Heart left ventricle (tissue), 16 donors: ENCODE results near the gene CCDC18. TPM values are rescaled to one million over a fixed set of nuclear protein-coding genes. Genes with fewer than 3 reads are reported as not detected.

Source experiments
- ATAC-seq, 4 donors: fragments of 200-7000 bp; cut with Tn5 transposase; one replicate each; pipeline ENCODE4 v1.9.1; 2020 to 2022; ENCODE audit warnings: moderate library complexity in 4 of 4, mild to moderate bottlenecking in 3 of 4, moderate number of reproducible peaks in 1 of 4
- DNase-seq, 5 donors: peaks; one replicate each; pipeline ENCODE4 v3.0.0-alpha.2; 2020
- H3K27ac ChIP-seq, 12 donors: fragments of 200-600 bp; sonication (generic) in 4 of 12; one replicate each; pipeline versions ENCODE4 v1.5.0 to v1.8.0; 2016 to 2022; ENCODE audit warnings: mild to moderate bottlenecking in 2 of 12
- H3K27me3 ChIP-seq, 9 donors: fragments of 200-600 bp; sonication (generic) in 2 of 9; one replicate each; pipeline versions ENCODE4 v1.5.1 to v1.8.0; 2016 to 2022; ENCODE audit warnings: mild to moderate bottlenecking in 3 of 9
- H3K36me3 ChIP-seq, 9 donors: fragments of 200-600 bp; sonication (generic) in 2 of 9; one replicate each; pipeline versions ENCODE4 v1.5.0 to v1.8.0; 2018 to 2022; ENCODE audit warnings: mild to moderate bottlenecking in 2 of 9
- H3K4me1 ChIP-seq, 12 donors: fragments of 200-600 bp; sonication (generic) in 4 of 12; one replicate each; pipeline versions ENCODE4 v1.5.0 to v1.8.0; 2016 to 2022; ENCODE audit warnings: mild to moderate bottlenecking in 3 of 12
- H3K4me3 ChIP-seq, 12 donors: fragments of 200-600 bp; sonication (generic) in 4 of 12; one replicate each; pipeline versions ENCODE4 v1.5.0 to v1.8.0; 2017 to 2022; ENCODE audit warnings: mild to moderate bottlenecking in 9 of 12, moderate library complexity in 4 of 12
- H3K9me3 ChIP-seq, 12 donors: fragments of 200-600 bp; sonication (generic) in 4 of 12; one replicate each; pipeline versions ENCODE4 v1.5.0 to v1.8.0; 2016 to 2022; ENCODE audit warnings: mild to moderate bottlenecking in 1 of 12
- POLR2A ChIP-seq, 2 donors: fragments of 450-650 bp; IDR thresholded peaks; one replicate each; pipeline ENCODE4 v1.6.1; 2017; ENCODE audit warnings: antibody characterized with exemption in 2 of 2, mild to moderate bottlenecking in 2 of 2, moderate library complexity in 2 of 2
- WGBS, 4 donors: extraction: QIAGEN DNeasy Blood & Tissue Kit in 2 of 4; methylation state at CpG; one replicate each; pipeline versions ENCODE4 v1.1.5 to v1.1.7; 2013 to 2018; 5-methylcytosine and 5-hydroxymethylcytosine counted together
- intact Hi-C, 10 donors: fragments of 100-400 bp; cut with DNase I; formaldehyde crosslinking; loops; one replicate each; pipeline versions ENCODE4 v1.11.1 to v1.14.2; 2022
- polyA plus RNA-seq, 2 donors: library from polyadenylated mRNA; stranded (reverse); fragments of 200-250 nt; gene quantifications; one replicate each; pipeline ENCODE4 v1.2.3, GENCODE V29; 2013
- total RNA-seq, 9 donors: library from RNA; depleted of rRNA in 2 of 9; stranded (reverse); fragments of >200 nt in 2 of 9; fragmentation: NEBNext Ultra II Directional in 3 of 9; extraction: Animal tissue kit (Norgen Biotek cat#: 25700) in 3 of 9; gene quantifications; one replicate each; pipeline versions ENCODE4 v1.1.0 to v1.2.4, GENCODE V29; 2016 to 2023
- TF ChIP-seq, protein P1 (sequence below), 12 donors: fragments of 200-600 bp; sonication (generic) in 4 of 12; IDR thresholded peaks; one replicate each; pipeline versions ENCODE4 v1.5.0 to v1.8.0; 2018 to 2022; ENCODE audit warnings: antibody characterized with exemption in 12 of 12, mild to moderate bottlenecking in 5 of 12
- donor health status: ischemic (EF 13 %, LVEDD 7.1; RV severe dilation, severe dysfunction).
- donor health status: healthy with polysubstance abuse.
- donor health status: DM: no; HTN: yes; CAD: no.
- donor health status: DM: no; HTN: no; CAD: no.
- donor health status: ischemic (EF 25% LVEDD 6.9; RV normal size, moderate dysfunction).
- donor health status: ischemic (EF 25% LVEDD 5.7; RV mildly dilated, moderate dysfunction).
- donor health status: healthy.
- donor health status: DM: yes; HTN: yes; CAD: no.
- donor health status: ischemic (EF 35%, LVEDD 5.7; RV mildly dilated, moderate dysfunction).
- donor health status: nonischemic (EF 11% LVEDD 7.7; RV severe dilation, severe dysfunction).
- donor health status: DM: yes; HTN: yes; CAD: no.
- donor health status: PGD.
- donor health status: ischemic (EF 29% LVEDD 5.4; RV normal size, mild dysfunction).
- donor health status: nonischemic (EF 23%, LVEDD 6.1; RV moderate dilation, normal function).

Gene CCDC18
- total and polyA plus RNA-seq, 11 donors = 1.7 to 8.9 (median 3.4) TPM

DNA sequence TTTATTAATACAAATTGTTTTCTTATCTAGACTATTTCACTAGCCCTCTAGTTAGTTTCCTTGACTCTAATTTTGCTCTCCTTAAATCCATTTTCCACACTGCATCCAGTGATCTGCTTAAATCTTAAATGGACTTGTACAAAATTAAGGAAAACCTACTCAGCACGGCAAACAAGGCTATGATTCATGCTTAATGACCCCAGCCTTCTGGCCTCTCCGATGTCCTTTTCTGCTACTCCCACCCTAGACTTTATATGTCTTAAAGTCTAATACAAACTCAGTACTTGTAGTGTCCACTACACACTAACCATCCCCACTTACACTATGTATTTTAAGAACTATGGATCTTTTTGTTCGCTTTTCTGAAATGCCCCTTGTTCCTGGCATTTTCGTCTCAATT, 2.5 kb upstream of the CCDC18 start:
- TF ChIP-seq, protein P1, sequence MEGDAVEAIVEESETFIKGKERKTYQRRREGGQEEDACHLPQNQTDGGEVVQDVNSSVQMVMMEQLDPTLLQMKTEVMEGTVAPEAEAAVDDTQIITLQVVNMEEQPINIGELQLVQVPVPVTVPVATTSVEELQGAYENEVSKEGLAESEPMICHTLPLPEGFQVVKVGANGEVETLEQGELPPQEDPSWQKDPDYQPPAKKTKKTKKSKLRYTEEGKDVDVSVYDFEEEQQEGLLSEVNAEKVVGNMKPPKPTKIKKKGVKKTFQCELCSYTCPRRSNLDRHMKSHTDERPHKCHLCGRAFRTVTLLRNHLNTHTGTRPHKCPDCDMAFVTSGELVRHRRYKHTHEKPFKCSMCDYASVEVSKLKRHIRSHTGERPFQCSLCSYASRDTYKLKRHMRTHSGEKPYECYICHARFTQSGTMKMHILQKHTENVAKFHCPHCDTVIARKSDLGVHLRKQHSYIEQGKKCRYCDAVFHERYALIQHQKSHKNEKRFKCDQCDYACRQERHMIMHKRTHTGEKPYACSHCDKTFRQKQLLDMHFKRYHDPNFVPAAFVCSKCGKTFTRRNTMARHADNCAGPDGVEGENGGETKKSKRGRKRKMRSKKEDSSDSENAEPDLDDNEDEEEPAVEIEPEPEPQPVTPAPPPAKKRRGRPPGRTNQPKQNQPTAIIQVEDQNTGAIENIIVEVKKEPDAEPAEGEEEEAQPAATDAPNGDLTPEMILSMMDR (IDR thresholded peaks at IDR 0.05) = no peak
- TF ChIP-seq POLR2A (IDR thresholded peaks at IDR 0.05) = no peak
- peaks cover 0 to 3% (median 0%) of the 10 kb centered on the region in 12 donors for H3K9me3 ChIP-seq
- DNase-seq (no peak), ATAC-seq (no peak)
- intact Hi-C loops = loop anchor here in 4 of 10 donors (2.0 to 10.0 kb wide), 4 partner anchors 96 to 103 kb away; partner anchors contain the start of gene MTF2 (in 2 of the 4)
- H3K4me3 ChIP-seq = peak overlapping the region in 10 of 12 donors; percentile 63 to 98 (median 80)
- H3K4me1 ChIP-seq = peaks cover 0 to 42% (median 30%) of the 10 kb centered on the region in 12 donors
- no peaks in the 10 kb centered on the region for H3K27me3 ChIP-seq
- H3K27ac ChIP-seq = no peak overlapping the region
- 47 to 56% (median 47%) methylated on average over 4 of the region's 4 CpGs for WGBS, 4 donors
- peaks cover 0 to 8% (median 0%) of the 10 kb centered on the region in 9 donors for H3K36me3 ChIP-seq

DNA sequence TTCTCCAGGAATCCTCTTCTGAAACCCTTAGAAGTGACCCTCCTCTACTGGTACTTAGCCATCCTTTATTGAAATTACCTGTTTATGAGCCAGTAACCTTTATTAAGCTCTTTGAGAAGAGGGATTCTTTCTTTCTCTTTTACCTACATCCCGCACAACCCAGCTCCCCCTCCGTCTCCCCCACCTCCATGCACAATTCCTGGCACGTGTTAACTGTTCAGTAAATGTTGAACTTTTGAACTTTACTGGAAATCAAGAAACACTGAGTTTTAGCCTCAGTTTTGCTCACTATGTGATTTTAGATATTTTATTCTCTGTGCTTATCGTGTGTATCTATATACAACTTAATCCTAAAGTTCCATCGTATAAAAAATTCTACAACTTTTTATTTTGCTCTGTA, 2.1 kb upstream of the CCDC18 start:
- H3K4me1 ChIP-seq = peaks cover 0 to 42% (median 27%) of the 10 kb centered on the region in 12 donors
- ATAC-seq = no peak
- H3K4me3 ChIP-seq = peak overlapping the region in 11 of 12 donors; percentile 63 to 98 (median 76)
- 38 to 48% (median 43%) methylated on average over 5 of the region's 5 CpGs for WGBS, 4 donors
- H3K9me3 ChIP-seq = peaks cover 0 to 3% (median 0%) of the 10 kb centered on the region in 12 donors
- TF ChIP-seq POLR2A (IDR thresholded peaks at IDR 0.05) = no peak
- TF ChIP-seq, protein P1 (IDR thresholded peaks at IDR 0.05) = no peak
- peak overlapping the region in 3 of 12 donors; percentile 98 to 99 (median 99) for H3K27ac ChIP-seq
- no peaks in the 10 kb centered on the region for H3K27me3 ChIP-seq
- intact Hi-C loops = loop anchor here in 4 of 10 donors (2.0 to 10.0 kb wide), 4 partner anchors 96 to 104 kb away; partner anchors contain the start of gene MTF2 (in 2 of the 4)
- H3K36me3 ChIP-seq = peaks cover 0 to 8% (median 0%) of the 10 kb centered on the region in 9 donors
- DNase-seq = no peak

DNA sequence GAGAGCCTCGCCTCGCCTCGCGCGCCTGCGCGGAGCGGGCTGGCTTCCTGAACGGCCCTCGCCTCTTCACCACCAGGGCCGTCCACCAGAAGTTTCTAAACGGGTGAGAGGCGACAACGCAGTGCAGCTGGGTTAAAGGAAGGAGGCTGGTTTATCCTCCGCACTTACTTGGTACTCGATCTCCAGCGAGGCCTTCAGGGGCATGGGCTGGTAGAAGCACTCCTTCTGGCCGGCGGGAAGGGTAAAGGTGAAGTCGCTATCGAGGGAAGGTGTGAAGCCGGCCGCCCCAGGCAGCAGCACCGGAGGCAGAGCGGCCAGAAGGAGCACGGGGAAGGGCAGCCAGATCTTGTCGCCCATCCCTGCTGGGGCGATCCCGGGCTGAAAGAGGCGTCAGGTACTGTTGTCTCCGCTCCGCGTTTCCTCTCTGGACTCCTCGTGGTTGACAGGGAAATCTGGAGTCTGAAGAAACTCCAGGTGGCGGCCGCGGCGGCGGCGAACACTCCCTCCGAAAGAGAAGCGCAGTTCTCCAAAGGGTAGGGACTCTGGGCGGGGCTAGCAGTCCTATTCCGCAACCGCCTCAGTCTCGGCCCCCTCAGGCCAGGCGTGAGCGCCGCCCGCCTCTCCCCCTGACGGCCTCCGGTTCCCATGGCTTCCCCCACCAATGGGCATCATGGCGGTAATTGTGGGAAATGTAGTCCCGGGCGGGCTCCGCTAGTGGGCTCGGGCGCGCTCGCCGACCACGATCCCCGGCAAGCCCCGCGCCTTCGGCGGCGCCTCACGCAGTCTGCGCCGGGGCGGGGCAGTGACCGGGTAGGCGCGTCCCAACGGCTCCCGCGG, 420 bp upstream of the CCDC18 start, which contains the start of gene TMED5:
Gene TMED5, minus strand, starts transcription at position 528 of the 837 bp plus-strand sequence. Its CDS starts 171 bp downstream, at position 357.
- Histone ChIP-seq H3K9me3 (no peaks in the 10 kb centered on the region), H3K27ac (peak within 1 kb of the TSS; percentile 96 to 100 (median 98)), H3K4me3 (peak within 1 kb of the TSS; percentile 63 to 98 (median 76)), H3K36me3 (peaks cover 0 to 5% (median 0%) of the 10 kb centered on the region in 9 donors), H3K27me3 (no peaks in the 10 kb centered on the region), H3K4me1 (peaks cover 0 to 42% (median 25%) of the 10 kb centered on the region in 12 donors)
- intact Hi-C loops = loop anchor here in 7 of 10 donors (1.0 to 10.0 kb wide), 7 partner anchors 98 to 167 kb away; partner anchors contain the start of genes MTF2 (in 4 of the 7) and DR1 (in 2 of the 7)
- DNase-seq (peak; percentile 98 to 99 (median 98)), ATAC-seq (peak; percentile 98 to 99 (median 99))
- WGBS, 4 donors = 0% methylated on average over 40 to 78 of the region's 78 CpGs
- TF ChIP-seq, protein P1 (IDR thresholded peaks at IDR 0.05) = peak in 7 of 12 donors; percentile 11 to 33 (median 24)
- TF ChIP-seq POLR2A (IDR thresholded peaks at IDR 0.05) = peak; percentile 48 to 94

DNA sequence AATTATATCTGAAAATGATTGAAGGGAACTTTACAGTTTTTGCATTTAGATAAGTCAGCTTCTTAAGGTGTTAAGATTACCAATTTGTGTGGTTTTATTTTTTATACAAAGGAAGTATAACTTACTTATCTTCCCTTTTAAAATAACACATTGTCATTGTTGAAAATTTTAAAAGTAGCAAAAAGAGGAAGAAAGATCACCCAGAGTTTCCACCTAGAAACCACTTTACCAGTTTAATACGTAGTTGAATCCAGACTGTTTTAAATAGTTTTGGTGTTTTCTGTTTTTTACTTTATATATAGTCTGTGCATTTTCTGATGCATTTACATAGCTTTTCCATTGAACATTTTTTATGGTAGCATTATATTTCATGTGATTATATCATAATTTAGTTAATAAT, 6.1 kb downstream of the CCDC18 start:
- no peak for DNase-seq
- Histone ChIP-seq H3K27me3 (no peaks in the 10 kb centered on the region), H3K27ac (peak overlapping the region in 1 of 12 donors; percentile 15), H3K4me1 (peaks cover 0 to 19% (median 0%) of the 10 kb centered on the region in 12 donors), H3K4me3 (no peak overlapping the region), H3K9me3 (no peaks in the 10 kb centered on the region), H3K36me3 (no peaks in the 10 kb centered on the region)
- ATAC-seq = no peak
- intact Hi-C loops = no loop called here
- no peak for TF ChIP-seq POLR2A (IDR thresholded peaks at IDR 0.05)
- TF ChIP-seq, protein P1 (IDR thresholded peaks at IDR 0.05) = no peak
- 83 to 93% (median 88%) methylated on average over 1 of the region's 1 CpG for WGBS, 4 donors
